Activated CD4-positive, CD25-positive, alpha-beta regulatory T cell (primary cell): ENCODE data around the gene ARHGAP42.

ENCODE experiments used
- DNase-seq, 4 experiments: peaks; one replicate each; lab custom pipeline; 2025; lab: John Stamatoyannopoulos, UW

The ARHGAP42 gene

GRCh38 chr11:100759856-100760255 is 72.8 kb downstream of the ARHGAP42 start:
- DNase-seq, result no peak

DNA sequence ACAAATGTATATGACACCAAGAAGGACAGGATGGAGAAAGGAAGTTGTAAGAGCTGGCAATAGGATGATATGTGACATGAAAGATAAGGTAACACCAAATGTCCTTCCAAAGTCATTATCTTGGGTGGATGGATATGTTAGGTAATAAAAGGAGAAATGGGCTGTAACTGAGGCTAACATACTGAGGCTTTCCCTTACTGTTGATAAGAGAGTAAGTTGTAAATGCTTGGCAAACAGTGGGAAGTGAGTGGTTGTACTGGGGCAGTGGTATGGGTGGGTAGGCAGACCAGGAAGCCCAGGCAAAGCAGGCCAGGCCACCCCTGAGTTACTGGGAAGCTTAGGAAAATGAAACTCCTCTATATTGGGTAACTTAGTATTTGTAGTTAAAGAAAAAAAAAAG is 73.7 kb downstream of the ARHGAP42 start:
- DNase-seq, result no peak

DNA sequence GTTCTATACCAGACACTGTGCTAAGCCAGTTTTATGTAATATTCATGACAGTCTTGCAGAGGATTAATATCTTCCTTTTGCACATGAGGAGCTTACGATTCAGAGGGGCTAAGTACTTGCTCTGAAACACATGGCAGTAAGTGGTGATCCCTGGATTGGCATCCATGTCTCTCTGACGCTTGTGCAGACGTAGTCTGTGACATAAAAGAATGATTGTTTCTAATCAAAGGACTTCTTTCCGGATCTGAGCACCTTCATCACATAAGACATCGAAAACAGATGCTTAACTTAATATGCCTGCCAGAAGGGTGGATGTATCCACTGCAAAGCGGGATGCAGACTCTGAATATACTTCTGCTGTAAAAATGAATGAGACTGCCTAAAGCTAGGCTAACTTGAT is 74.8 kb downstream of the ARHGAP42 start:
- no peak for DNase-seq

DNA sequence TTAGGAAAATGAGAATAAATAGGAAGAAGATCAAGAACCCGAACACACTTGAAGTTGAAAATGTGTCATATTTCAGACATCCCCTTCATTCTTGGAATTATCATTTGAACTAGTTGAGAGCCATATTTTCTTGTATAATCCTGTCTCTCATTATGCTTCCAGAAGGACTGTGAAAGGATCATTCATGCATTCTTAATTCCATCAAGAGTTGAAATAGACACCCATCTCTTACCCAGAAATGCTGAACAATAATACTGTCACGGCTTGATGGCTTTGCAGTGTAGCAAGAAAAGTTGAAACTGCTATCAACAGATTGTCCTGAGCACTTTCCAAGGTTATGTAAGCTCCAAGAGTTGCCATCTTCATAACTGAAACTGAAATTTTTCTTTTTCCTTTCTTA is 79.7 kb downstream of the ARHGAP42 start:
- DNase-seq, result no peak

GRCh38 chr11:100769165-100769564 is 82.1 kb downstream of the ARHGAP42 start:
- DNase-seq, result no peak

DNA sequence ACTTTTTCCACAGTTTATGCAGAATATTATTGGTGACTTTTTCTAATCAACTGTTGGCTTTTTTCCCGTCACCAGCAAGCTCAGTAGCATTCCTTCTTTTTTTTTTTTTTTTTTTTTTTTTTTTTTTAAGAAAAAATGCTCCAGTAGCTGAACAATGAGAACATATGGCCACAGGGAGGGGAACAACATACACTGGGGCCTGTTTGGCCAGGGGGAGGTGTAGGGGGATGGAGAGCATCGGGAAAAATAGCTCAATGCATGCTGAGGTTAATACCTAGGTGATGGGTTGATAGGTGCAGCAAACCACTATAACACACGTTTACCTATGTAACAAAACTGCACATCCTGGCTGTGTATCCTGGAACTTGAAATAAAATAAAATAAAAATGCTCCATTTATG is 82.5 kb downstream of the ARHGAP42 start:
- DNase-seq, result no peak

GRCh38 chr11:100774132-100774531 is 87.0 kb downstream of the ARHGAP42 start:
- no peak for DNase-seq

DNA sequence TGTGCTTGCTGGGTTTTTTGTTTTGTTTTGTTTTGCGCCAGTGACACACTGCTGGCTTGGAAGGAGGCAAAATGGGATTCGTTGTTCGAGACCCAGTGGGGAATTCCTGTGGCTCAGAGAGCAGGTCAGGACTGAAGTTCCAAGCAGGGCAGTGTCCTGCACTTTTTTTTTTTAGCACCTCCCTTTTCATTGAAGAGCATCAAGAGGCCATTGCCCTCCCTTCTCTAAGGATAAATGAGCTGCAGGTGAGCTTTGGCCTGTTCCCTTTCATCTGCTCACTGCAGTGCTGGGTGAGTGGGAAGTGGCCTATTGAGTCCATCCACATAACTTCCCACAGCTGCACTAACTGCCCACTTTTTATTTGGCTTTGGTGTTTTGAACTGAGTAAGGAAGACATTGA is 87.8 kb downstream of the ARHGAP42 start:
- DNase-seq, result no peak

GRCh38 chr11:100776212-100776896 is 89.3 kb downstream of the ARHGAP42 start:
- no peak for DNase-seq

GRCh38 chr11:100777103-100777502 is 90.0 kb downstream of the ARHGAP42 start:
- DNase-seq, result no peak

DNA sequence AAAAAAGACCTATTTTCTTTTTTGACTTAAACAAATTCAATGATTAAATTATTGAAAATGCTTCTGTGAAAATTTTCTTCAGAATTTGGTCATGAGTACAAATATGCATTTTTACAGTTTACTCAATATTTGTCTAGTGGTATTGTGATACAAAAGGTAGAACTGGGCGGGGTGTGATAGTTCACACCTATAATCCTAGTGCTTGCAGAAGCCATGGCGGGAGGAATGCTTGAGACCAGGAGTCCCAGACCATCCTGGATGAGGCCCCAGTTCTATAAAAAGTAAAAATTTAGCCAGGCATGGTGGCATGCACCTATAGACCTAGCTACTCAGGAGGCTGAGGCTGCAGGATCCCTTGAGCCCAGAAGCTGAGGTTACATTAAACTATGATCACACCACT is 90.6 kb downstream of the ARHGAP42 start:
- no peak for DNase-seq

DNA sequence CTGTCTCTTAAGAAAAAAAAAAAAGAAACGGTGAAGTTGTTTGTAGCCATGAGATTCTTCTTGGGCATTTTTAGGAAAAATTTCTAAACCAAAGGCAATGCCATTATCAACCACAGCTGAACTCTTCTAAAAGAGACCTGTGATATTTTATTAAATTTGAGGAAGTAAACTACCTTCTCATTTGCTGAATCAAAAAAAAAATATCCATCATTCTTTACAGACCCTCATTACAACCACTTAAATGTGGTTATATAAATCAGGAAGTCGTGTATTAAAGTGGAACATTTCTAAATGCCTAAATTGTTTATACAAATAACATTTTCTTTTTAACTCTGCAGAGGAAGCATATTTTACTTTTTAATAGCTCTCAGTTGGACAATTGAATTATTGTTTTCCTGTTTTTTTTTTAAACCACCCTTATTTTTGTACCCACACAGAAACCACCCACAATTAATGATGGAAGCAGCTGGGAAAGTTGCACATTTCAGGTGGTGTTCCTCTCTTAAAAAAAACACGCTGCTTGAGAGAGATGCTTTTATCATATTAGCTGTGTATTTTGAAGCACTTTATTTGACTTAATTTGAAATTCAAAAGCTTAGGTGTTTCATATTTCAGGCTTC is 91.2 kb downstream of the ARHGAP42 start:
- no peak for DNase-seq

DNA sequence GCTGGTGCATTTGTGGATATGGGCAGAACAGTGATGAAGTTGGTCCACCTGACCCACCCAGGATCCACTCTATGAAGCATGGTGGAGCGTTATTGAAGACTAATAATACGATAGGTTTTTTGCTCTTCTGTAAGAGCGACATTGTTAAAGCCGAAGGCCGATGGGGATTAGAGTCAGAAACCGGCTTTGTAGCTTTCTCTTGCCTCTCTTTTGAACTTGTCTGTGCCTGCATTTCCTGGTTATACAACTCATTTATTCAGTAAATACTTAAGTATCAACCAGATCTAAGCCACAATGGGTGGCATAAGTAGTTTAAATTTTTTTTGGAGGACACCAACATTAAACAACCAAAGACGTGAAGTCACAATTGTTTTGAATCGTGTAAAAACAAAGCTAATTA is 93.4 kb downstream of the ARHGAP42 start:
- no peak for DNase-seq

GRCh38 chr11:100785148-100785983 is 98.3 kb downstream of the ARHGAP42 start:
- DNase-seq, result no peak

DNA sequence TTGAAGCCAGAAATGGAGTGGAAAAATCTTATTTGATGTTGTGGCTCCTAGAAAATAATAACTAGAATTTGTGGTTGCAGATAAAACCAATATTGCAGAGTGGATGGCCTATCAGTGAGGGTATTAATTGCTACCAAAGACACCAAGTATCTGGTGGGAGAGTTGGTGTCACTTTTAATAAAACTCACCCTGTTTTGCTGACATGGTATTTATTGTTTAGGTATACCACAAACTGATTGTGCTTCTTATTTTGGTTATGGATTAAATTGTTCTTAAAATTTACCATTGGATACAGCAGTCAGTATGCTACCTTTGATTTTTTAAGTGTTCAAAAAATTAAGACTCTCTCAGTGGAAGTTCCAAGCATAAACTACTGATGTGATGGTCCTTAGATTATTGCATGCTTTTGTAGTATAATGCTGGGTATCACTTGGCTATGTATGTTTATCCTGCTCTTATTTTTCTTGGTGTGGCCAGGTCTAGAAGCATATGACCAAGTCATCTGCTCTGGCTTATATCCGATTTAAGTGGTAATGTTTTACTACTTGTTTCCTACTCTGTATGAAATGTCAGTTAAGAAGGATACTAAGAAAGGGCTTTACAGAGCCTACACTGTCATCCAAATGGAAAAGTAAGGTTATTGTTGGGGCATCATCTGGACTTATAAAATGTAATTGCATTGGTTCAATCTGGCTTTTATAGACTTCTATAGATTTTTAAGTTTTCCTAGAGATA is 101.6 kb downstream of the ARHGAP42 start:
- no peak for DNase-seq

GRCh38 chr11:100789500-100789899 is 102.4 kb downstream of the ARHGAP42 start:
- no peak for DNase-seq

DNA sequence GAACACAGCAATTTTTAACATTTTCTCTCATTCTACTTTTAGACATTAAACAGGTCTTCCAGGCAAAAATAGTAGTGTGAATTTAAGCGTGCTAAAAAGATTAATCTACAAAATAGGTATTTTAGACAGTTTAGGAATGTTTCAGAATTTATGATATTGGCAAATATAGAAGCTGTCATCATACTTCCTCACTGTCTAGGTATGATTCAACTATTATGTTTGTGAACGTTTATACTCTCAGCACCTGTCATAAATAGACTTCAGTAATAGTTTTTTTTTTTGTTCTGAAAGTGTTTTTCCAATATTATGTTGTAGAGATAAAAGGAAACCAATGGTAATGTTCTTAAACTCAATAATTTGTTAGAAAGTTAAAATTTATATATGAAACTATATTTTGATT is 103.0 kb downstream of the ARHGAP42 start:
- DNase-seq, result no peak

GRCh38 chr11:100791103-100791502 is 104.0 kb downstream of the ARHGAP42 start:
- DNase-seq, result no peak

GRCh38 chr11:100791860-100792259 is 104.8 kb downstream of the ARHGAP42 start:
- no peak for DNase-seq

GRCh38 chr11:100793525-100793924 is 106.4 kb downstream of the ARHGAP42 start:
- no peak for DNase-seq

DNA sequence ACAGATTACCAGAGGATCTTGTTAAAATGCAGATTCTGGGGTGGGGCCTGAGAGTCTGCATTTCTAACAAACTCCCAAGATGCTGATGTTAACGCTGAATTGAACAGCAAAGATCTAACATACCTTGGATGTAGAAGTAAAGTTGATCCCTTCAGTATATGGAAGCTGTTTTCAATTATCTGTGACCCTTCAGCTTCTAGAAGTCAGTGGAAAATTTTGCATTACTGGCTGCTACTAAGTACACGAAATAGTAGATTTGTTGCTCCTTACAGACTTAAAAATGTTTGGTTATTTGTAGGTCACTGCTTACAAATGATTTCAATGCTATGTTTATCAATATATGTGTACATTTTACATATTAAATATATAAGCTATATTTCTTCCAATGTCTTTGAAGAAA is 107.4 kb downstream of the ARHGAP42 start:
- DNase-seq, result no peak

DNA sequence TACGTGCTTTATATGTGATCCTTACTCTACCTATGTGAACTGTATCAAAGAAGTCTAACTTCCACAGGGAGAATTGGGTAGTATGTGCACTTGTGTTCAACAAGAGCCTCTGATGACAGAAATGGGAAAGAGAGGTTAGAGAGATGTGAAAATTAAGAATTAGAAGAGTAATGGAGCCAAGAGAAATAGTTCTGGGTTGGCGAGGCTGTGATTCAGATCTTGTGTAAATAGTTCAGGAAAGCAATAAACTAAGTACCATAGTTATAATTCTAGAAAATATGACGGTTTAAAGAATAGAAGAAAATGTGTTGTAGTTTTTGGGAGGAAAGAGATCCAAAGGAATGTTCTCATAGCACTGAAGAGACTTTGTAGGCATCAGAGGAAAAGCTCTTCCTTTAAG is 112.4 kb downstream of the ARHGAP42 start:
- no peak for DNase-seq
